CD8-positive, alpha-beta memory T cell (primary cell): Measurements from ENCODE around the gene PEAR1. TPM values are rescaled to one million over a fixed set of nuclear protein-coding genes. Genes with fewer than 3 reads are reported as not detected.
A peak's percentile ranks its signal among the peaks of the same experiment; 100 is the strongest.

Experiments used
- CTCF ChIA-PET: fragments of 350-600 bp; sonication (Branson Sonifier 250); formaldehyde crosslinking; loops from one replicate; lab custom pipeline; 2021; ENCODE audit warnings: antibody characterized with exemption; lab: Charles Lee
- POLR2A ChIA-PET: fragments of 350-600 bp; sonication (Branson Sonifier 250); formaldehyde crosslinking; loops from one replicate; lab custom pipeline; 2021; ENCODE audit warnings: antibody characterized with exemption; lab: Charles Lee
- DNase-seq, 5 donors: peaks; one replicate each; pipeline versions ENCODE4 v3.0.0 to v3.0.0-alpha.2; 2020 to 2022; ENCODE audit warnings: mixed read lengths in 1 of 5
- H3K27ac ChIP-seq: one replicate; pipeline ENCODE4 v1.7.0; 2013; ENCODE audit warnings: low read depth, mild to moderate bottlenecking, low read length, moderate library complexity
- H3K27me3 ChIP-seq: 2 replicates; pipeline ENCODE4 v1.7.0; 2013; ENCODE audit warnings: low read length, mild to moderate bottlenecking; ENCODE audit not compliant: insufficient read depth, poor library complexity, severe bottlenecking
- H3K36me3 ChIP-seq: 2 replicates; pipeline ENCODE4 v1.7.0; 2013; ENCODE audit warnings: mild to moderate bottlenecking, low read length, moderate library complexity; ENCODE audit not compliant: insufficient read depth
- H3K4me1 ChIP-seq: 2 replicates; pipeline ENCODE4 v1.7.0; 2013; ENCODE audit warnings: mild to moderate bottlenecking, low read length, moderate library complexity; ENCODE audit not compliant: insufficient read depth
- H3K4me3 ChIP-seq: 2 replicates; pipeline ENCODE4 v1.7.0; 2013; ENCODE audit warnings: mild to moderate bottlenecking, low read length
- H3K9me3 ChIP-seq: 2 replicates; pipeline ENCODE4 v1.7.0; 2013; ENCODE audit warnings: mild to moderate bottlenecking, low read length
- H3K27ac Mint-ChIP-seq, 8 donors: one replicate each; pipeline ENCODE4 v1.8.0; 2020 to 2021; ENCODE audit warnings: mixed read lengths in 8 of 8, mild to moderate bottlenecking in 6 of 8, inconsistent platforms in 3 of 8, moderate library complexity in 3 of 8
- H3K27me3 Mint-ChIP-seq, 2 donors: one replicate each; pipeline ENCODE4 v1.8.0; 2020 to 2021; ENCODE audit warnings: mixed read lengths in 2 of 2, mild to moderate bottlenecking in 1 of 2, moderate library complexity in 1 of 2
- H3K36me3 Mint-ChIP-seq, 3 donors: one replicate each; pipeline ENCODE4 v1.8.0; 2020 to 2021; ENCODE audit warnings: mixed read lengths in 3 of 3, inconsistent platforms in 1 of 3, mild to moderate bottlenecking in 1 of 3
- H3K4me1 Mint-ChIP-seq, 3 donors: one replicate each; pipeline ENCODE4 v1.8.0; 2020 to 2021; ENCODE audit warnings: mixed read lengths in 3 of 3, inconsistent platforms in 1 of 3, mild to moderate bottlenecking in 1 of 3
- H3K4me3 Mint-ChIP-seq, 7 donors: one replicate each; pipeline ENCODE4 v1.8.0; 2020 to 2021; ENCODE audit warnings: mixed read lengths in 7 of 7, mild to moderate bottlenecking in 6 of 7, moderate library complexity in 4 of 7, inconsistent platforms in 2 of 7
- H3K9me3 Mint-ChIP-seq, 5 donors: one replicate each; pipeline ENCODE4 v1.8.0; 2020 to 2022; ENCODE audit warnings: mixed read lengths in 5 of 5, mild to moderate bottlenecking in 3 of 5, moderate library complexity in 2 of 5, inconsistent platforms in 1 of 5
- polyA plus RNA-seq: library from polyadenylated mRNA; unstranded; fragments of 300-500 nt; fragmentation: Illumina TruSeq; gene quantifications from one replicate; pipeline ENCODE4 v1.2.3, GENCODE V29; 2021
- total RNA-seq, 2 experiments: library from RNA; stranded (reverse); gene quantifications; one replicate each; pipeline ENCODE4 v1.2.3, GENCODE V29; 2021

PEAR1 gene
- total and polyA plus RNA-seq, 3 experiments from 2014 or later, result not detected

DNA sequence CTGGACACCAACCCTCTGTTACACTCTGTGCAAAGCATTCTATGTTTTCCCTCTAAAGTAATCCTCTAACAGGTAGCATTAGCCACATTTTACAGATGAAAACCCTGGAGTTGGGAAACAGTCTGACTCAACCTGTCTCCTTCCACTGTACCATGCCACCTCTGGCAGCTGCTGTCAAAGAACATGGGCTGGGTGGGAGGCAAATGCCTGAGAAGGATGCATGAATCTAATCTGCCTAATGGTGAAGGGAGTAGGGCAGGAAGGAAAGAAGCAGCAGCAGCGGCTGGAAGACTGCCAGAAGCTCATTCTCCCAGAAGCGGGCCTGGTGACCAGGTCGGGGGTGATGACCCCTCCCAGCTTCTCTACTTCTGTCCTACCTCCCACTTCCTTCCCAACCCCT is 48.7 kb downstream of the PEAR1 start:
- H3K9me3 Mint-ChIP-seq, result no peaks in the 10 kb centered on the region
- no peak overlapping the region for H3K27ac ChIP-seq
- H3K27me3 Mint-ChIP-seq, result peaks cover 0 to 13% of the 10 kb centered on the region in 2 donors
- no peak for DNase-seq
- peaks cover 6% of the 10 kb centered on the region for H3K36me3 ChIP-seq
- no peaks in the 10 kb centered on the region for H3K9me3 ChIP-seq
- ChIA-PET POLR2A (no interaction called here), CTCF (interaction anchor here (1.1 to 1.6 kb wide), 2 partner anchors 10 to 48 kb away, joined by 3 to 7 read pairs; partner anchors contain the start of gene PEAR1)
- H3K4me3 Mint-ChIP-seq, result no peak overlapping the region
- H3K36me3 Mint-ChIP-seq, result peaks cover 9 to 38% (median 14%) of the 10 kb centered on the region in 3 donors
- no peaks in the 10 kb centered on the region for H3K4me1 ChIP-seq
- H3K4me3 ChIP-seq, result no peak overlapping the region
- no peak overlapping the region for H3K27ac Mint-ChIP-seq
- H3K4me1 Mint-ChIP-seq, result no peaks in the 10 kb centered on the region
- H3K27me3 ChIP-seq, result no peaks in the 10 kb centered on the region

DNA sequence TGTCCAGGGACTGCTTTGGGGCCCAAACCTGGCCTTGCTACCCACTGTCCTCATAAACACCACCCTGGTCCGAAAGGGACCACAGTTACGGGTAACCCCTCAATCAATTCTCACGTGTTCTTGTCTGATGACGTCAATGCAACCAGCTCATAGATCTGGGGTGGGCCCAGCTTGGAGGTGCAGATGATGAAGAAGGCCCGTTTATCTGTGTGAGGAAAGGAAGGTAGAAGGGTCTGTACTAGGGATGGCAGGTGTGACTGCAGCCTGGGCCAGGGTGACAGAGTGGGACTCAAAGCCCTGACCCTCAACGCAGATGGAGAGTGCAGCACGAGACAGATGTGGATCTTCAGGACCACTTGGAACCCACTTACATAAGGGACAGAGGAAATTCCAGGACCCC is 49.1 kb downstream of the PEAR1 start:
- Mint-ChIP-seq H3K27me3 (peaks cover 0 to 13% of the 10 kb centered on the region in 2 donors), H3K27ac (peak overlapping the region in 1 of 8 donors; percentile 40), H3K9me3 (no peaks in the 10 kb centered on the region), H3K4me1 (no peaks in the 10 kb centered on the region), H3K36me3 (peaks cover 9 to 39% (median 14%) of the 10 kb centered on the region in 3 donors), H3K4me3 (no peak overlapping the region)
- CTCF ChIA-PET, result interaction anchor here (1.1 kb wide), 1 partner anchor 49 kb away, joined by 3 read pairs; the partner anchor contains the start of gene PEAR1
- no peaks in the 10 kb centered on the region for H3K4me1 ChIP-seq
- no peak overlapping the region for H3K4me3 ChIP-seq
- H3K27me3 ChIP-seq, result no peaks in the 10 kb centered on the region
- no peaks in the 10 kb centered on the region for H3K9me3 ChIP-seq
- peaks cover 6% of the 10 kb centered on the region for H3K36me3 ChIP-seq
- H3K27ac ChIP-seq, result no peak overlapping the region
- no peak for DNase-seq
- POLR2A ChIA-PET, result no interaction called here

DNA sequence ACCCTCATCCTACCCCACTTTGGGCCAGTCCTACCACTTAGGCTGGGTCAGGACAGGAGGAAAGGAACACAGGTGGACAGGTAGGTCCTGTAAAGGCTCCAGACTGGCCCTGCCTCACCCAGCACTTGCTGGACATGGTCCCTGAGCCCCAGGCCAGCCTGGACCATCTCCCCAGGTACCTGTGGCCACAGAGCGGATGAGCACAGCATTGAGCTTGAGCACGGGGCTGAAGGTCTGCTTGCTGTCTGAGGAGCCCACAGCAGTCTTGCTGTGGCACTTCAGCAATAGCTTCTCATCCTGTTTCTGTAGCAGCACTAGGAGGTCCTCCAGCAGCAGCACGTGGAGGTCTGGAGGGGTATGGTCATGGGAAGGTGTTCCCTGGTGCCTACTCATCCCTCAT is 50.2 kb downstream of the PEAR1 start:
- Histone ChIP-seq H3K27me3 (no peaks in the 10 kb centered on the region), H3K9me3 (no peaks in the 10 kb centered on the region), H3K4me3 (no peak overlapping the region), H3K36me3 (peaks cover 6% of the 10 kb centered on the region), H3K27ac (no peak overlapping the region), H3K4me1 (no peaks in the 10 kb centered on the region)
- Mint-ChIP-seq H3K4me3 (no peak overlapping the region), H3K27ac (no peak overlapping the region), H3K36me3 (peaks cover 9 to 44% (median 14%) of the 10 kb centered on the region in 3 donors), H3K27me3 (peaks cover 0 to 13% of the 10 kb centered on the region in 2 donors), H3K9me3 (no peaks in the 10 kb centered on the region), H3K4me1 (no peaks in the 10 kb centered on the region)
- DNase-seq, result no peak
- ChIA-PET CTCF (interaction anchor here (0.6 kb wide), 1 partner anchor 1009 kb away, joined by 3 read pairs; no protein-coding TSS in a partner anchor), POLR2A (no interaction called here)

DNA sequence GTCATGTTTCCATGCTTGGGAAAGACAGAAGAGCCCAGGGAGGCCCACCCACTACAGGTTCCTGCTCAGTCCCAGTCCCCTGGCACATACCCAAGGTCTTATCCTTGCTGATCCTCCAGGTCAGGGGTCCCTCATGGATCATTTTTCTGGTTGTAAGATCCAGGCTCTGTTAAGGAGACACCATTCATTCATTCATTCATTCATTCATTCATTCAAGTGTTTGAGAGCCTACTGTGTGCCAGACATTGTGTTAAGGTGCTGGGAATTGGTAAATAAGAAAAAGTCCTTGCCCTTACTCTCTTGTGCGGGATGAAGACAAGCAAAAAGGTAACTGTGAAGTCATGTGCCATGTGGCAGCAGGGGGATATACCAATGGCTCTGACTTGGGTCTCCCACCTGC is 50.8 kb downstream of the PEAR1 start:
- H3K27me3 ChIP-seq, result no peaks in the 10 kb centered on the region
- CTCF ChIA-PET, result no interaction called here
- DNase-seq, result no peak
- Mint-ChIP-seq H3K4me1 (no peaks in the 10 kb centered on the region), H3K4me3 (no peak overlapping the region), H3K36me3 (peaks cover 9 to 42% (median 14%) of the 10 kb centered on the region in 3 donors), H3K9me3 (no peaks in the 10 kb centered on the region), H3K27ac (no peak overlapping the region), H3K27me3 (peaks cover 0 to 14% of the 10 kb centered on the region in 2 donors)
- peaks cover 6% of the 10 kb centered on the region for H3K36me3 ChIP-seq
- no peak overlapping the region for H3K27ac ChIP-seq
- no peak overlapping the region for H3K4me3 ChIP-seq
- H3K9me3 ChIP-seq, result no peaks in the 10 kb centered on the region
- no peaks in the 10 kb centered on the region for H3K4me1 ChIP-seq
- POLR2A ChIA-PET, result no interaction called here

DNA sequence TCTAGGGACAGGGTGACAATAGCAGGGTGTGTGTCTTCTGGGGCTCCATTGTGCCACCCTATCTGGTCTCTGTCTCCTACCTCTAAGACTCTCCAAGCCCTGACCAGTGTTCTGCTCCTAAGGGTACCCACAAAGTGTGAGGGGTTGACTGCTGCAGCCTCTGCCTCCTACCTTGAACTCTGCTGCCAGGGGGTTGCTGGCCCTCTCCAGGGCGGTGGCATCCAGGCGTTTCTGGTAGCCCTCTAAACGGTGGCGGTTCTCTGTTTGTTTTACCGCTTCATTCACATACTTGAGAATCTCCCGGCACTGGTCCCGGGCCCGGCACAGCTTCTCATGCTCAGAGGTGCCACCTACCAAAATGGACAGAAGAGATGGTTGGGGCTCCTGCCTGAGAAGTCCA is 51.3 kb downstream of the PEAR1 start:
- no peak overlapping the region for H3K27ac ChIP-seq
- CTCF ChIA-PET, result no interaction called here
- no peaks in the 10 kb centered on the region for H3K4me1 Mint-ChIP-seq
- peaks cover 9 to 44% (median 16%) of the 10 kb centered on the region in 3 donors for H3K36me3 Mint-ChIP-seq
- H3K36me3 ChIP-seq, result peaks cover 6% of the 10 kb centered on the region
- no peaks in the 10 kb centered on the region for H3K9me3 Mint-ChIP-seq
- no peaks in the 10 kb centered on the region for H3K4me1 ChIP-seq
- POLR2A ChIA-PET, result no interaction called here
- DNase-seq, result no peak
- no peaks in the 10 kb centered on the region for H3K27me3 ChIP-seq
- no peak overlapping the region for H3K27ac Mint-ChIP-seq
- H3K4me3 ChIP-seq, result no peak overlapping the region
- no peak overlapping the region for H3K4me3 Mint-ChIP-seq
- no peaks in the 10 kb centered on the region for H3K9me3 ChIP-seq
- peaks cover 0 to 19% of the 10 kb centered on the region in 2 donors for H3K27me3 Mint-ChIP-seq

DNA sequence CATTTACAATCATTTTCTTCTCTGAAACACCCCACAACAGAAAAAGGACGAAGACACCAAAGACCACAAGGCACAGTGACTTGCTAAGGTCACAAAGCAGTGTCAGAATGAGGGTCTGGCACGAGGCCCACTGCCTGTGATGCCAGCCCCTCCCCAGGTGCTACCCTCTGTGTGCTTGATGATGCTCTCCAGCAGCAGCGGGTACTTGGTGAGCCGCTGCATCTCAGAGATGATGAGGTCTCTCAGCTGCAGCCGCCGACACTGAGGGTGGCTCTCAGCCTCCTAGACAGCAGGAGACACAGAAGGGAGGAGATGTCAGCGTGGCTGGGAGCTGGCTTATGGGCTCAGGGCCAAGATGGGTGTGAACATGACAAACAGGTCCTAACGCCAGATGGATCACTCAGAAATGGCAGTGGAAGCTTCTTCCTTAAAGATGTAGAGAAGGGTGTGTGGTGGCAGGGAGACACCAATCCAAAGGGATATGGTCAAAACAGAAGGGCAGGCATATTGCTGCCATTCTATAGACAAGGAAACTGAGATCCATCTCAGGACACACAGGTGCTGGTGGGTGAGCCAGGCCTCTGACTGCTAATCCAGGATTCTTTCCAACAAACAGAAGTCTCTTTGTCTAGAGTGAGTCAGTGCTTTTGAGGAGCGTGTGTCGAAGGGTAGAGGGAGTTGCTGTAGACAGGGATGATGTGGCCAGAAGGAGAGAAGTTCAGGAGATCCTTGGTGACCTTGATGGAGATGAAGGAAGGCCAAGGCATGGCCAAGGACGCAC is 52.6 kb downstream of the PEAR1 start:
- peaks cover 6% of the 10 kb centered on the region for H3K36me3 ChIP-seq
- CTCF ChIA-PET, result interaction anchor here (1.4 kb wide), 1 partner anchor 18 kb away, joined by 3 read pairs; no protein-coding TSS in a partner anchor

DNA sequence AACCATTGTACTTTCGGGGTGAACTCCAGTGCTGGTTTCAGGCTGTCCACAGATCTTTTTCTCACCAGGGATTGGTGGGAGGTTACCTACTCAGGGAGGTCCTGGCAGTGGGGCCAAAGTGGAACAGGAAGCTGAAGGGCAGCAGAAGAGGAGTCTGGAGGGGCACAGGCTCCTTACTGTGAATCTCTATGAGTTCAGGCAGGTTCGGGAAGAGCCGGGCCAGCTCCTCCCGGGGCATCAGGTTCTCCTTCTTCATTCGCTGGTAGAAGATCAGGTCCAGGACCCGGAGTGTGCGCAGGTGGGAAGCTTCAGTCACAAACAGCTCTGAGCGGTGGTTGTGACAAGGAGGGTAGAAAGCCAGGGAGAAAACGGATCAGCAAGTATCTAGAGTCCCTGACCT is 53.6 kb downstream of the PEAR1 start:
- H3K27me3 ChIP-seq, result no peaks in the 10 kb centered on the region
- Mint-ChIP-seq H3K36me3 (peaks cover 13 to 40% (median 18%) of the 10 kb centered on the region in 3 donors), H3K9me3 (no peaks in the 10 kb centered on the region), H3K27me3 (peaks cover 0 to 14% of the 10 kb centered on the region in 2 donors), H3K27ac (peak overlapping the region in 1 of 8 donors; percentile 63), H3K4me1 (no peaks in the 10 kb centered on the region), H3K4me3 (no peak overlapping the region)
- no peaks in the 10 kb centered on the region for H3K4me1 ChIP-seq
- POLR2A ChIA-PET, result no interaction called here
- no peak for DNase-seq
- CTCF ChIA-PET, result interaction anchor here (1.4 kb wide), 1 partner anchor 17 kb away, joined by 3 read pairs; no protein-coding TSS in a partner anchor
- no peak overlapping the region for H3K27ac ChIP-seq
- no peaks in the 10 kb centered on the region for H3K9me3 ChIP-seq
- no peak overlapping the region for H3K4me3 ChIP-seq
- H3K36me3 ChIP-seq, result peaks cover 6% of the 10 kb centered on the region

More for the DNA sequence above, 52.6 kb downstream of the PEAR1 start:
- H3K4me1 Mint-ChIP-seq, result no peaks in the 10 kb centered on the region
- peaks cover 10 to 40% (median 14%) of the 10 kb centered on the region in 3 donors for H3K36me3 Mint-ChIP-seq
- Histone ChIP-seq H3K27me3 (no peaks in the 10 kb centered on the region), H3K4me1 (no peaks in the 10 kb centered on the region), H3K4me3 (no peak overlapping the region), H3K9me3 (no peaks in the 10 kb centered on the region), H3K27ac (no peak overlapping the region)
- peak overlapping the region in 1 of 8 donors; percentile 52 for H3K27ac Mint-ChIP-seq
- no peak overlapping the region for H3K4me3 Mint-ChIP-seq
- POLR2A ChIA-PET, result no interaction called here
- no peak for DNase-seq
- no peaks in the 10 kb centered on the region for H3K9me3 Mint-ChIP-seq
- H3K27me3 Mint-ChIP-seq, result peaks cover 0 to 14% of the 10 kb centered on the region in 2 donors

DNA sequence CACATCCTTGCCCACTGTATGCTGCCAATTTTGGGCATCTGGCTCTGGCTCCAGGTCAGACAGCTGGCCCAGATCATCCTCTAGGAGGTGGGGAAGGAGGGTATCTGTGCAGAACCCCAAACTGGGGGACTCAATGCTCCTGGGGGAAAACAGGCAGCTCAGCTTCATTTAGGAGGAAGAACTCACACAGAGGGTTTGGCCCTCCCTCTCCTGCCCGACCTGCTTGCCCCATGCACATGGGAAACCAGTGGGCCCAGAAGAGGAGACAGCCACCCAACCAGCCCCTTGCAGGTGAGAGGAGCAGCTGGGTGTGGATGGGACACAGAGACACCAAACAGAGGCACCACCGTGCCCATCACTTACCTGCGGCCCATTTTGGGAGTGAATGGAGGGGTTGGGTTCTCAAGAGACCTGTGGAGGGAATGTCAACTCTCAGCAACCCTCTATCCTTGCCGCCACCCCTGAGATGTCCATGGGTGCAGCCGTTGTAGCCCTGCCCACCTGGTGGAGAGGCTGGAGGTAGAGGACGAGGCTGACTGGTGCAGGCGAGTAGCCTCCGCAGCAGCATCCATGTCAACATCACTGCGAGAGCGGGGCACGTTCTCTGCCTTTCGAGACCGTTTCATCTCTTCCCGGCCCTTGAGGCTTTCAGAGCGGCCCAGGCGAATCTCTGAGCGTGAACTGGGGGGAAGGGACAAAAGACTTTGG is 54.5 kb downstream of the PEAR1 start:
- Histone ChIP-seq H3K4me3 (no peak overlapping the region), H3K4me1 (no peaks in the 10 kb centered on the region), H3K27ac (no peak overlapping the region), H3K27me3 (no peaks in the 10 kb centered on the region), H3K9me3 (no peaks in the 10 kb centered on the region), H3K36me3 (peaks cover 6% of the 10 kb centered on the region)
- Mint-ChIP-seq H3K27me3 (peaks cover 0 to 11% of the 10 kb centered on the region in 2 donors), H3K4me3 (no peak overlapping the region), H3K36me3 (peaks cover 13 to 36% (median 17%) of the 10 kb centered on the region in 3 donors), H3K4me1 (no peaks in the 10 kb centered on the region), H3K9me3 (no peaks in the 10 kb centered on the region), H3K27ac (peak overlapping the region in 1 of 8 donors; percentile 59)
- CTCF ChIA-PET, result interaction anchor here (1.4 kb wide), 1 partner anchor 16 kb away, joined by 3 read pairs; no protein-coding TSS in a partner anchor
- POLR2A ChIA-PET, result no interaction called here
- no peak for DNase-seq
